GM12801 (cell line): Measurements from ENCODE around the gene SOX15.

Experiments
- TF ChIP-seq, protein P1 (sequence below): IDR thresholded peaks from one replicate; pipeline ENCODE4 v1.5.1; 2011; ENCODE audit warnings: control low read depth; ENCODE audit not compliant: insufficient read length; ENCODE audit errors: extremely low read depth

The SOX15 gene

DNA sequence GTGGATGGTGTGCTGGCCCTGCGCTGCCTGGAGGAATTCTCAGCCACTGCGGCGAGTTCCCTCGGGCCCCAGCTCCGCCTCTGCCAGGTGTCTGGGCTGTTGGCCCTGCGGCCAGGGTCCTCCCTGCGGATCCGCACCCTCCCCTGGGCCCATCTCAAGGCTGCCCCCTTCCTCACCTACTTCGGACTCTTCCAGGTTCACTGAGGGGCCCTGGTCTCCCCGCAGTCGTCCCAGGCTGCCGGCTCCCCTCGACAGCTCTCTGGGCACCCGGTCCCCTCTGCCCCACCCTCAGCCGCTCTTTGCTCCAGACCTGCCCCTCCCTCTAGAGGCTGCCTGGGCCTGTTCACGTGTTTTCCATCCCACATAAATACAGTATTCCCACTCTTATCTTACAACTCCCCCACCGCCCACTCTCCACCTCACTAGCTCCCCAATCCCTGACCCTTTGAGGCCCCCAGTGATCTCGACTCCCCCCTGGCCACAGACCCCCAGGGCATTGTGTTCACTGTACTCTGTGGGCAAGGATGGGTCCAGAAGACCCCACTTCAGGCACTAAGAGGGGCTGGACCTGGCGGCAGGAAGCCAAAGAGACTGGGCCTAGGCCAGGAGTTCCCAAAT lies 32.6 kb downstream of the SOX15 start:
- TF ChIP-seq, protein P1, sequence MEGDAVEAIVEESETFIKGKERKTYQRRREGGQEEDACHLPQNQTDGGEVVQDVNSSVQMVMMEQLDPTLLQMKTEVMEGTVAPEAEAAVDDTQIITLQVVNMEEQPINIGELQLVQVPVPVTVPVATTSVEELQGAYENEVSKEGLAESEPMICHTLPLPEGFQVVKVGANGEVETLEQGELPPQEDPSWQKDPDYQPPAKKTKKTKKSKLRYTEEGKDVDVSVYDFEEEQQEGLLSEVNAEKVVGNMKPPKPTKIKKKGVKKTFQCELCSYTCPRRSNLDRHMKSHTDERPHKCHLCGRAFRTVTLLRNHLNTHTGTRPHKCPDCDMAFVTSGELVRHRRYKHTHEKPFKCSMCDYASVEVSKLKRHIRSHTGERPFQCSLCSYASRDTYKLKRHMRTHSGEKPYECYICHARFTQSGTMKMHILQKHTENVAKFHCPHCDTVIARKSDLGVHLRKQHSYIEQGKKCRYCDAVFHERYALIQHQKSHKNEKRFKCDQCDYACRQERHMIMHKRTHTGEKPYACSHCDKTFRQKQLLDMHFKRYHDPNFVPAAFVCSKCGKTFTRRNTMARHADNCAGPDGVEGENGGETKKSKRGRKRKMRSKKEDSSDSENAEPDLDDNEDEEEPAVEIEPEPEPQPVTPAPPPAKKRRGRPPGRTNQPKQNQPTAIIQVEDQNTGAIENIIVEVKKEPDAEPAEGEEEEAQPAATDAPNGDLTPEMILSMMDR: no peak

DNA sequence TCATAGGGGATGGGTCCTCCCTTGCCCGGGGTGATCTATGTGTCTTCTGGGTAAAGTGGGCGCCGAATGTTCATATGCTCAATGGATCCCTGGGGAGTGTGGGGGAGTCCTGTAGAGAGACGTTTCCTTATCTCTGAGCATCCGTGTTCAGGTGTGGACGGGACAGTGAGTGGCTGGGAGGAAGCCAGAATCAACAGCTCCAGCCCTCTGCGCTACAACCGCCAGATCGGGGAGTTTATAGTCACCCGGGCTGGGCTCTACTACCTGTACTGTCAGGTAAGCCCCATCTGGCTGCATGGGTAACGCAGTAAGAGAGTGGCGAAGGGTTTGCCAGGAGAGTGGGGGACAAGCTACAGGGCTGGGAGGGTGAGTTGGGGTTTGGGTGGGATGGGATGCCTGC lies 33.3 kb downstream of the SOX15 start:
- TF ChIP-seq, protein P1: no peak

DNA sequence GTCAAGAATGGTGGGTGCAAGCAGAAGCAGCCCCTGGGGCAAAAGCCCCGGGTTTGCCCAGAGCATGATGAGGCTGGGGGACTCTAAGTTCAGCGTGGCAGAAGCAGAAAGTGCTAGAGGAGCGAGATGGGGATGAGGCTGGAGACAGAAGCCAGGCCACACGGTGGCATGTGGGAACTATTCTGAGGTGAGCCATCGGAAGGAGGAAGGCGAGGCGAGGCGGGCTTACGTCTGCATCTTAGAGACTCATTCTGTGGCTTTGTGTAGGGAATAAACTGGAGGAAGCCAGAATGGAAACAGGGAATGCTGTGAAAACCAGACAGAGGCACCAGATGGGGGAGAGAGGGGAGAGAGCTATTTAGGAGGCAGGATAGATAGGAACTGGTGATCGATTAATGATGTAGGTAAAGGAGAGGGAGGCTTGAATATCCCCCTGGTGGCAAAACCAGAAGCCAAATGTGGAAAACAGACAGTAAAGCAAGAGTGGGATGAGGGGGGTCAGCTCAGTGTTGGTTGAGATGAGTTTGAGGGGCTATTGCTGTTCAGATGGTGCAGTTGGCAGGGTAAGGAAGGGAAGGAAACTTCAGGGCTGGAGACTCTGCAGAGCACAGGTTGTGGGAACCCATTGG lies 34.5 kb downstream of the SOX15 start:
- TF ChIP-seq, protein P1: no peak

DNA sequence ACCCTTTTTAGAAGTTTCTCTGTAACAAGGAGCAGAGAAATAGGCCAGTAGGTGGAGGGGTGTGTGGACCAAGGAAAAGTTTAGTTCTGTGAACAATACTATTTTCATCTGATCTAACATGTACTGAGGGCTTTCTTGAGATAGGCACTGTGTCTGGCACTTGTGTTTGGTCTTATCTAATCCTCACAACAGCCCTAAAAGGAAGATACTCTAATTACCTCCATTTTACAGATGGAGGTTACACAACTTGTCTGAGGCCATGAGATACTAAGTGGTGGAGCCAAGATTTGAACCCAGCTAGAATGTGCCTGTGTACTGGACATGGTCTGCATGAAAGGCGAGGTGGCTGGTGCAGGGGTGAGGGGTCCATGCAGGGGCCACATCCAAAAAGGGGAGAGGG lies 36.5 kb downstream of the SOX15 start:
- TF ChIP-seq, protein P1: no peak

DNA sequence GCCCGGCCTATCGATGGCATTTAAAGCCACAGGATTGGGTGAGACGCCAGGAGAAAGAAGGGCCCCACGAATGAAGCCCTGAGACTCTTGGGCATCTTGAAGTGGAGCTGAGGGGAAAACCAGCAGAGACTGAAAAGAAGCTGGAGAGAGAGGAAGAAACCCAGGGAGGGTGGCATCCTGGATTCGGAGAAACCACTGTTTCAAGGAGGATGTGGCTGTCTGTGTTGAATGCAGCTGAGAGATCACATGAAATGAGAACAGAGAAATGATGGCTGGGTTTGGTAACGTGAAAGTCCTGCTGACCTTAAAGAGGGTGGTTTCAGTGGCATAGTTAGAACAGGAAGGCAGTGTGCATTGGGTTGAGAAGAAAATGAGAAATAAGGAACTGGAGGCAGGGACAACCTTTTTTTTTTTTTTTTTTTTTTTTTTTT lies 37.3 kb downstream of the SOX15 start:
- TF ChIP-seq, protein P1: no peak

DNA sequence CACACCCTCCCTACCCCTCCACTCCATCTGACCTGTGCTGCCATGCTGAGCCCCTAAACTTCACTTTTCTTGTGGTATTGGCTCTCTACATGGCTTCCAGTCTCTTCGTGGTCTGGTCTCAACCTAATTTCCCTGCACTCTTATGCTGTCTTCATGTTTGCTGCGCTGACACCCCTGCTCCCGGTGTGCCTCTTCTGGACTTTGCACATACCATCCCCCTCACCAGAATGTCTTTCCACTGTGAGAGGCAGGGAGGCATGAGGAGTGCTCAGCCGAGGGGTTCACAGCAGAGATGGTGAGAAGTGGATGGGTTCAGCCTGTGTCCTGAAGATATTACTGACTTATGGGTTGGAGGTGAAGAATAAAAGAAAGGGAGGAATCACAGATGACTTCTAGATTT lies 38.5 kb downstream of the SOX15 start:
- TF ChIP-seq, protein P1: no peak

DNA sequence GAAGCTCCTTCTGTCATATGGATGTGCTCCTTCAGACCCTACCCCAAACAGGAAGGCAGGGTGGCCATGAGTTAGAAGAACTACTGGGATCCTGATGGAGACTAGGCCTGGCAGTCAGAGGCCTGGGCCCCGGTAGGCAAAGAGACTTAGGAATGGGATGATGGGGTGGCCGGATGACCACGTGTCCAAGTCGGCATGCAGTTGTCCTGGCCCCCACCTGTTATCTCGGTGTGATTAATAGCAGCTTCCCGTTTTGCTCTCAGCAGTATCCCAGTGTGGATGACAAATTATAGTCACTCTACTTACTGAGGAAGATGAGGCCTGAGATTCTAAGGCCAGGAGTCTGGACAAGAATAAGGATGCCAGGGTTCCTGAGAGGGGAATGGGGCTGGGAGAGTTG lies 39.5 kb downstream of the SOX15 start:
- TF ChIP-seq, protein P1: no peak
